Iris pigment epithelial cell (primary cell): ENCODE measurements around the gene GJB5.
A peak's percentile ranks its signal among the peaks of the same experiment; 100 is the strongest.
"Not testable (repeated sequence)": the region's sequence is repeated elsewhere in the genome, so short reads cannot be mapped to it uniquely, and the experiment has no call there.

Experiments
- DNase-seq: peaks from one replicate; pipeline ENCODE4 v3.0.0-alpha.2; 2011; ENCODE audit warnings: low read depth

The GJB5 gene

GRCh38 chr1:34745666-34746065 is 9.2 kb upstream of the GJB5 start:
- DNase-seq: no peak

GRCh38 chr1:34746101-34746500 is 8.7 kb upstream of the GJB5 start:
- DNase-seq: no peak

- DNase-seq: no peak
Measured at GRCh38 chr1:34746785-34747637, 7.8 kb upstream of the GJB5 start.

- no peak for DNase-seq
Measured at GRCh38 chr1:34747638-34747941, 7.3 kb upstream of the GJB5 start.

- DNase-seq: no peak
Measured at GRCh38 chr1:34749992-34750391, 4.9 kb upstream of the GJB5 start.

GRCh38 chr1:34750610-34751009 is 4.2 kb upstream of the GJB5 start:
- DNase-seq: no peak

GRCh38 chr1:34753163-34753562 is 1.7 kb upstream of the GJB5 start:
- DNase-seq: no peak

- no peak for DNase-seq
Measured at GRCh38 chr1:34755961-34756360, 1.1 kb downstream of the GJB5 start.

- no peak for DNase-seq
Measured at GRCh38 chr1:34757386-34757785, 2.5 kb downstream of the GJB5 start.

GRCh38 chr1:34758751-34759150 is 3.9 kb downstream of the GJB5 start:
- no peak for DNase-seq

- DNase-seq: no peak
Measured at GRCh38 chr1:34759503-34760357, 4.9 kb downstream of the GJB5 start, which contains the start of gene GJB4. GJB4 (plus strand) TSS chr1:34759740; CDS start chr1:34761255, 1,515 bp downstream.

GRCh38 chr1:34761176-34761761 is 6.4 kb downstream of the GJB5 start:
- no peak for DNase-seq

- DNase-seq: no peak
Measured at GRCh38 chr1:34761776-34762307, 7.0 kb downstream of the GJB5 start.

GRCh38 chr1:34762474-34763141 is 7.8 kb downstream of the GJB5 start:
- DNase-seq: no peak

GRCh38 chr1:34763142-34763781 is 8.4 kb downstream of the GJB5 start:
- peak; percentile 34 for DNase-seq

GRCh38 chr1:34768856-34769255 is 14.0 kb downstream of the GJB5 start:
- DNase-seq: no peak

- no peak for DNase-seq
Measured at GRCh38 chr1:34770891-34771504, 16.2 kb downstream of the GJB5 start.

- no peak for DNase-seq
Measured at GRCh38 chr1:34771573-34772371, 16.9 kb downstream of the GJB5 start.

GRCh38 chr1:34773114-34773513 is 18.3 kb downstream of the GJB5 start:
- DNase-seq: not testable (repeated sequence)

GRCh38 chr1:34774957-34775356 is 20.1 kb downstream of the GJB5 start:
- no peak for DNase-seq
